Activated effector memory CD4-positive, alpha-beta T cell treated with anti-CD3 and anti-CD28 coated beads, Interleukin-2, amount 50 U/mL, for 16 hours (primary cell): ENCODE measurements around the gene PLAAT4.
"Not testable (repeated sequence)": the region's sequence is repeated elsewhere in the genome, so short reads cannot be mapped to it uniquely, and the experiment has no call there.

ENCODE experiments used
- DNase-seq: peaks from one replicate; pipeline ENCODE4 v3.0.0-alpha.2; 2020

PLAAT4 gene

GRCh38 chr11:63511048-63511748, 25.4 kb upstream of the PLAAT4 start:
- DNase-seq: no peak

GRCh38 chr11:63512816-63513215, 23.8 kb upstream of the PLAAT4 start:
- no peak for DNase-seq

- DNase-seq: no peak
Measured at GRCh38 chr11:63516109-63516508, 20.5 kb upstream of the PLAAT4 start.

DNA sequence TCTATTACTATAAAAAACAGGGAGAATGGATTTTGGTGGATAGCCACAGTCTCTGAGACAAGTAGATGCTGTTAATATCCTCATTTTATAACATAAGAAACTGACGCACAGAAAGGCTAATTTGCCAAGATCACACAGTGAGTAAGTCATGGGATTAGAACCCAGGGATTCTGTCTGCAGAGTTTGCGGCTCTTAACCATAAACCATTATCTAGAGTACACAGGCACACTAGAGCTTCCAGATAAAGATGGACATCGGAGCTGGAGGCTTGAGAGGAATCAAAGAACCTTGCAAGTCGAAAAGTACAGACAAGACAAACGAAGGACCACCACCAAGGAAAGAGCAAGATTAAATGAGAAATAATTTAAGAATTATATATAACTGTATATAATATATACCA, 19.5 kb upstream of the PLAAT4 start:
- DNase-seq: no peak

DNA sequence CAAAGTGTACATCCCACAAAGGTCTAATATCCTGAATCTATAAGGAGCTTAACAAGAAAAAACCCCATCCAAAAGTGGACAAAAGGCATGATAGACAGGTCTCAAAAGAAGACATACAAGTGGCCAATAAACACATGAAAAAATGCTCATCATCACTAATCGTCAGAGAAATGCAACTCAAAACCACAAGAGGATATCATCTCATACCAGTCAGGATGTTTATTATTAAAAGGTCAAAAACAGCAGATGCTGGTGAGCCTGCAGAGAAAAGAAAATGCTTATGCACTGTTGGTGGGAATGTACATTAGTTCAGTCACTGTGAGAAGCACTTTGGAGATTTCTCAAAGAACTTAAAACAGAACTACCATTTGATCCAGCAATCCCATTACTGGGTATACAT, 18.1 kb upstream of the PLAAT4 start:
- DNase-seq: no peak

DNA sequence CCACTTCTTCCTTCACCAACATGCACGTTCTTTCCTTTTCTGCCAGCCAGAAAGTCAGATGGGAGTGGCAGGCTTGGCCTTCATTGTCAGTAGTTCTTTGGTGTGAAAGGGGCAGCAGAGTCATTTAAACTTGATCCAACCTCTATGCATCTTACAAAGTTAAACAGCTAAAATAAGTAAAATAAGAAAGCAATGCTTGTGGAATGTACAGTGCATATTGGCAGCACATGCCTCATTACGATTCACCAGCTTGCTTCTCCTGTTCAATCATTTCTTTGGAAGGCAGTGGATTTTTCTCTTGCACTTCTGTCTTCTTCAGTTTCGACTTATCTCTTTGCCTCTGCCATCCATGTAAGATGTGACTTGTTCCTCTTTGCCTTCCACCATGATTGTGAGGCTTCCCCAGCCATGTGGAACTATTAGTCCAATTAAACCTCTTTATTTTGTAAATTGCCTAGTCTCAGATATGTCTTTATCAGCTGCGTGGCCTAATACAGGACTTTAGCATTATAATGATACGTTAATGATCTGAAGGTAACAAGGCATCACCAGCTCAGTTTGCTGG, 15.9 kb upstream of the PLAAT4 start:
- no peak for DNase-seq

- DNase-seq: no peak
Measured at GRCh38 chr11:63521896-63522295, 14.7 kb upstream of the PLAAT4 start.

DNA sequence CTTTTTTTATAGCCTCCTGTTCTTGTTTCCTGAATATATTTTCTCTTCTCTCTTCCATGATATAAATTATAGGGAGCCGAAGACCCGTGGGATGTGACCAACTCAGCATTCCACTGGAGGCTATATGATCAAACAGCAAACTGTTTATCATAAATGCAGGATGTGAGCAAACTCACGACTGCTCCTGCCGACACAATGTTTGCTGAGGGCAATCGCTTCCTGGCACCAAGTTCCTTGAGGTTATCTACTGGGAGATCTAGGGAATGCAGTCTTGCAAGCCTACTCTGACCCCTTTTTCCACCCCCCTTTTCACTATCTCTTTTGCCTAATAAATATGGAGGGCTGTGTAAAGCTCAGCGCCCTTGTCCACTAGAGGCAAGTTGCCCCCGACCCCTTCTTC, 13.5 kb upstream of the PLAAT4 start:
- no peak for DNase-seq

DNA sequence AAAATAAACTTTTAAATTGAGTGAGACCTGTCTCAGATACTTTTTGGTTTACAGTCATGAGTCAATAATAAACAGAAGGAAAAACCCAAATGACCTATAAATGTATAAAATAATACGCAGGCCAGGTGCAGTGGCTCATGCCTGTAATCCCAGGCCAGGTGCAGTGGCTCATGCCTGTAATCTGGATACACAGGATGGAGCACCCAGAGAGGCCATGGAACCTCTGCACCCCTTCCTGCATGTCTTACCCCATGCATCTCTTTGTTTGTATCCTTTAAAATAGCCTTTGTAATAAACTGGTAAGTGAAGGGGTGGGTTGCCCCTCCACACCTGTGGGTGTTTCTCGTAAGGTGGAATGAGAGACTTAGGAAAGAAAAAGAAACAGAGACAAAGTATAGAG, 8.9 kb upstream of the PLAAT4 start:
- no peak for DNase-seq

GRCh38 chr11:63528156-63528555, 8.5 kb upstream of the PLAAT4 start:
- DNase-seq: not testable (repeated sequence)

DNA sequence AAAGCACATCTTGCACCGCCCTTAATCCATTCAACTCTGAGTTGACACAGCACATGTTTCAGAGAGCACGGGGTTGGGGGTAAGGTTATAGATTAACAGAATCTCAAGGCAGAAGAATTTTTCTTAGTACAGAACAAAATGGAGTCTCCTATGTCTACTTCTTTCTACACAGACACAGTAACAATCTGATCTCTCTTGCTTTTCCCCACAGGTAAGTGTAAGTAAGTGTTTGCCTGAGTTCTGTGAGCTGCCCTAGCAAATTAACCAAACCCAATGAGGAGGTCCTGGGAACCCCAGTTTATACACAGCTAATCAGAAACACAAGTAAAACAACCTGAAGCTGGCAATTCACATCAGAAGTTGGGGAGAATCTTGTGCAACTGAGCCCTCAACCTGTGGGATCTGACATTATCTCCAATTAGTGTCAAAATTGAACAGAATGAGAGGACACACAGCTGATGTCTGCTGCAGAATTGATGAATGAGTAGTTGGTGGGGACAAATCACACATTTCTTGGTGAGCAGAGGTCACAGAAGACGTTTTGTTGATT, 7.8 kb upstream of the PLAAT4 start:
- DNase-seq: not testable (repeated sequence)

DNA sequence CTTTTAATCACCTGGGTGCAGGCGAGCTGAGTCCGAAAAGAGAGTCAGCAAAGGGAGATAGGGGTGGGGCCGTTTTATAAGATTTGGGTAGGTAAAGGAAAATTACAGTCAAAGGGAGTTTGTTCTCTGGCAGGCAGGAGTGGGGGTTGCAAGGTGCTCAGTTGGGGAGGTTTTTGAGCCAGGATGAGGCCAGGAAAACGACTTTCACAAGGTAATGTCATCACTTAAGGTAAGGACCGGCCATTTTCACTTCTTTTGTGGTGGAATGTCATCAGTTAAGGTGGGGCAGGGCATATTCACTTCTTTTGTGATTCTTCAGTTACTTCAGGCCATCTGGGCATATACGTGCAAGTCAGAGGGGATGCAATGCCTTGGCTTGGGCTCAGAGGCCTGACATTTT, 7.2 kb upstream of the PLAAT4 start:
- DNase-seq: not testable (repeated sequence)

DNA sequence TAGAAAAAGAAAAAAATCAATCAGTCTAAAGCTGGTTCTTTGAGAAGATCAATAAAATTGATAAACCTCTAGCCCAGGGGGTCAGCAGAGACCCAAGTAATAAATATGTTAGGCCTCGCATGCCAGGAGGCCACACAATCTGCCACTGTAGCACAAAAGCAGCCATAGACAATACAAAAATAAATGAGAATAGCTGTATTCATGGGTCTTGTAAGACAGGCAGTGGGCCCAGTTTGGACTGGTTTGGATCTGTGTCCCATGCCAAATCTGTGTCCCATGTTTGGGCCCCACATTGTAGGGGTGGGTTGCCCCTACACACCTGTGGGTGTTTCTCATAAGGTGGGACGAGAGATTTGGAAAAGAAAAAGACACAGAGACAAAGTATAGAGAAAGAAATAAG, 6.6 kb upstream of the PLAAT4 start:
- DNase-seq: no peak

GRCh38 chr11:63531074-63531792, 5.4 kb upstream of the PLAAT4 start:
- DNase-seq: peak; percentile 79

DNA sequence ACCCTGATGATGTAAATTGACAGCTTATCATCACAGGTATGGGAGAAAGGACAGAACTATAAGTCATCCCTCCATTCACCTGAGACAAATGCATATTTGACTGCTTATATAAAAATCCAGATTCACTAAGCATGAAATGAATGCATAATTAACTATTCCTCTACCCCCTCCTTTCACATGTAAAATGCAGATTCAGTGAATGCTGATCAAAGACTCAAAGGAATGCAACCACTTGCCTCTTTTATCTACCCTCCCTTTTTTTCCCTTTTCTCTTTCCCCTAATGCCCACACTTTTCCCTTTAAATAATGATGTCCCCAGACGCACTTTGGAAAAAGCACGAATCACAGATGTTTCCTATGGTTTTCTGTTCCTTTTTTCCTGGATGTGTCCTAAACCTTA, 4.5 kb upstream of the PLAAT4 start:
- no peak for DNase-seq

DNA sequence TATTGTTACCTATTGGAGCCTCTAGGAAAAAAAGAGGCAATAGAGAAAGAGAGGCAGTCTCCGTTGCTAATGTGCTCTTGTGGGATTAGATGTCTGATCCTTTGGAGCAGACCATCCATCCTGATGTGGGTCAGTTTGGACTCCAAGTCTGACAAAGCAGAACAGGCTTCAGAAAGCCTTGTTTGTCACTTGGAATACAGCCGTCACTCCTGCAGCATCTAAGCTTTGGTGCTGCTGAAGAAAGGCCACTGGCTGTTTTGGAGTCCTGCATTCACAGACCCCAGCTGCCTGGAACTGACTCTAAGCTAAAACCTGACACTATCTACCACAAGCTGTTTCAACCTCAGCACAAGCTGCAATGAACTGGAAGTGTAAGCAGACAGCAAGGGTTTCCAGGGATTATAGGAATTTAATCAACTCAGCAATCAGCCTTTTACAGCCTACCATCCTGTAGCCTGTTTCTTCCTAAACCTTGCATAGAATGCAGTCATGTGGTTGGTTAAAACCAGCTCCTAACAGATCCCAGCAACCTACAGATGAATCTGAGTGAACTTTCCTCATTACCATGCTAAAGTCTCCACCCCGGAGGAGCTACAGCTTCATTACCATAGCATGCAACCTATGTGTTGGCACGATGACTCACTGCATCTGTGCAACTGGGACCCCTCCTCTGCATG, 3.7 kb upstream of the PLAAT4 start:
- no peak for DNase-seq

DNA sequence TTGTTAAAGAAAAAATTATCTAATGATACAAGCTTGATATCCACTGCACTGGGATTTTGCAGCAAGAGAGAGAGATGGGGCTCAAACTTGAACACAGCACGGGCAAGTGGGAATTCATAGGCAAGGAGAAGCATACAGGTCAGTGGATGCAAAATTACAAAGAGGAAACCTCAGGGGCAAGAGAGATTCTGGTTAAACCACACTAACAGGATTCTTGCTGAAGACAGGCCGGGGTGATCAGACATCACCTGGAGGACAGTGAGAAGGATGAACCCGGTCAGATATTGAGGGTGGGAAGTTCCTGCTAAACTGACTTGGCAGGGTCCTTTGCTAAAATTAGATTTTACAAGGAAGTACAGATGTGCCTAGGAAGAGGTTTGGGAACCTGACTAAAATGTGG, 2.5 kb upstream of the PLAAT4 start:
- no peak for DNase-seq

DNA sequence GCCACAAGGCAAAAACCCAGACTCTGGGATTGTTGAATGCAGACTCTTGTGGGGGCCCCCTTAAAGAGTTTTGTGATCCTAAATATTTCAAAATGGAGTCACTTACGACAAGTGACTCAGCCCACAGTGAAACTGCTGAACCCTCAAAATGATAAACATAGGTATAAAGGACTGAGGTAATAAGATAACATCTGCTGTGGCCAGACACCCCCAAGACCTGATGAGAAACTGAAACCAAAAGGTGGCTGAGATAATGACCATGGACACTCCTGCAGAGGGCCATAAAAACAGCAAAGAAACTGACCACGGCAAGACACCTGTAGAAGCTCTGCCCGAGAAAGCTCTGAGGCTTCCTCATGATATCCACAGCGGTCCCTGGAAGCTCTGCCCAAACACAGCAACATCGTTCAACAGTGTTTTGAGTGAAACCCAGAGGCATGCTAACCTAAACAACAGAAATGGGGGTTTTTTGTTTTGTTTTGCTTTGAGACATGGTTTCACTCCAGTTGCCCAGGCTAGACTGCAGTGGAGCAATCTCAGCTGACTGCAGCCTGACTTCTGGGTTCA, 1.6 kb upstream of the PLAAT4 start:
- DNase-seq: no peak

GRCh38 chr11:63535734-63536133, 874 bp upstream of the PLAAT4 start:
- DNase-seq: no peak

DNA sequence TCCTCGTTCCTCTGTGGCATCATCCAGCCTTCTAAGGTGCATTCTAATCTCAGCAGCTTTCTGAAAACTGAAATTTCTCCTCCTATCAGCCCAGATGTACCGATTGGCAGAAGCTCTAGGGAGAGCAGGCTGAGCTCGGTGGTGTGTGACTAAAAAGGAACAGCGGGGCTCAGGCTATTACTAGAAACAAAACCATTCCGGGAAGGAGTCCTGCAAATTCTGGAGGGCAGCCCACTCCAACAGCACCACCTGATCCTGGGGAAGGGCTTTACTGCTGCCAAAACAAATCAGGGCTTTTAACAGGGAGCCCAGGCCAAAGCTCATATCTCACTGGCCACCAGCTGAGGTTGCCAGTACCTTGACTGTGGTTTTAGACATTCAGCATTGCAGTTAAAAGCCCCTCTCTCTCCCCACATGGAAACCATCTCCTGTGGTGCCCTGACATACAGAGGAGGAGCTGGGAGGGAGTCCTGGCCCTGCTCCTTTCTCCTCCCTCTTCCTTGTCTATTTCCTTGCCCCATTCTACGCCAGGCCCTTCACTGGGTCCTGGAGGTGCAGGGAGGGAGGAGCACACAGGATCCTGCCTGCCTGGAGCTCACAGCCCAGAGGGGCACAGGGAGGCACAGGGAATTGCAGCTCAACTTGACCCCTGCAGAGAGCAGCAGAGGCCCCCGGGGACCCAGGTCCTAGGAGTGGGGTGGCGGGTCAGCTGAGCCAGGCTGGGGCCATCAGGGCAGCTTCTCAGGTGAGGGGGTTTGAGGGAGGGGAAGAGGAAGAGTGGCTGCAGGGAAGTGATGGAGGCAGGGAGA, 889 bp downstream of the PLAAT4 start:
- DNase-seq: no peak

- DNase-seq: not testable (repeated sequence)
Measured at GRCh38 chr11:63542506-63542905, 5.9 kb downstream of the PLAAT4 start.

- DNase-seq: no peak
Measured at GRCh38 chr11:63543711-63544110, 7.1 kb downstream of the PLAAT4 start.
